HG03354 (cell line): Measurements from ENCODE around the gene ENO2.

Experiments
- ATAC-seq: cut with Tn5 transposase; IDR thresholded peaks from one replicate; pipeline ENCODE4 v1.9.1; 2021; ENCODE audit warnings: mild to moderate bottlenecking; ENCODE audit not compliant: unreplicated experiment, poor library complexity, severe bottlenecking

The ENO2 gene

DNA sequence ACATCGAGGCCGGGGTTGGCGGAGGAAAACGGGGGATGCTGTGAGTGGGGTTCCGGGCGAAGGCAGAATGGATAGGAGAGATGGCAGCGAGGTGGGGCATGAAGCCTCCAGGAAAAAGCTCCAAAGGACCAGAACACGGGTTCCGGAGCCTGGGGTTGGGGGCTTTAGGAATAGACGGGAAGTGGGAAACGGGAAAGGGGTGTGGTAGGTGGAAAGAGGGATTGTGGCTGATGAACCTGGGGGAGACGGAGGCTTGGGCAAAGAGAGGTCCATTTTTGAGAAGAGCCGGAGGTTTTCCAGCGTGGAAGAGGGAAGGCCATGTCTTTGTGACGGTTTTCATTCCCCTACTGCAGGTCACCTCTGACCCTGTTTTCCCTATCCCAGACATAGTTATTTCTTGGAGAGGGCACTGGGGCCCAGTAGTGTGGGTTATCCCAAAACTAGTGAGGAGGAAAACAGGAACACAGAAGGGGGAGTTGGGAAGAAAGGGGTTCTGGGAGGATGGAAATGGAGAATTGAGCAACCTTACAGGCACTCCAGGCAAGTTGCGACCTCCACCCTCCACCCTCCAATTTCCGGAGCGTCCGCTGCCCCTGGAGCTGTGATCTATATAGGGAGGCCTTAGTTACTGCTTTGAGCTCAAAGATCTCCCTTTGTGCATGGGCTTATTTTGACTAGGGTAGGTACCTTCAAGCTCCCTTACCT, 14.5 kb downstream of the ENO2 start:
- ATAC-seq = no peak

DNA sequence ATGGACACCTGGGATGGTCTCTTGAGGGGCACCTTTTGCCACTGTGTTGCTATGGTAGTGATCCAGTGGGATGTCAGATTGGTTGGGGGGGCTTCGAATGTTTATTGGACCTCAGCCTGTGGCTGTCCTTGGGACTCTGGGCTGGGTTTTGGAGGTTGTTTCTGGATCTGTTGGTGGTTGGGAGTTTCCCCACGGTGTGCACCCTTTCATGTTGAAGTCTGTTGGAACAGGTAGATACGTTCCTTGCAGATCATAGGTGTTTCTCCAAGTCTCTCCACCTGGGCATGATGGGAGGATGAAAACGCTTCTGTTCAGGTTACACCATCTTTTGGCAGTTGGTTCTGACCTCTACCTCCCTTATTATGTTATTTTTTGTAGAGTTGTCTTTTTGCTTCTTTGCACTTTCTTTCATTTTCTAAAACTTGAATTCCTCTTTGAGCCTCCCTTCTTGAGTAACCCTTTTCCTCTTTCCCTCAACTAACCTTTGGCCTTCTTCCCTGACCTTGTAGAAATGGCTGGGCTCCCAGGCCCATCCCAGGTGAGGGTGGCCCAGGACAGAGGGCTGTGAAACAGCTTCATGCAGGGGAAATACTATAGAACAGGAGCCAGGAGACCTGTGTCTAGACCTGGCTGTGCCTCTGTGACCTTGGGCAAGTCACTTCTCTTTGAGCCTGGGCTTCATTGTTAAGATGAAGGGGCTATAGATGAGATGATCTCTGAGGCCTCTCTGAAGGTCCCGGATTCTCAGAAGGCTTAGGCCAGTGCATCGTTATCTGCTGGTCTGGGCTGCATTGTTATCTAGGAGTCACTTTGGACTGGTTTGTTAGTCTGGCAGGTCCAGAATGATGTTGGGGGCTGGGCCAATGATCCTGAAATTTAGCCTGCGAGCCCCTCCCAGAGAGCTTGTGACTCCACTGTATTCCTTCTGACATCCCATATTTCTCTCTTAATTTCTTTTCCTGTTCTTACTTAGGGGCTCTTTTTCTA, 15.4 kb downstream of the ENO2 start:
- ATAC-seq = no peak

DNA sequence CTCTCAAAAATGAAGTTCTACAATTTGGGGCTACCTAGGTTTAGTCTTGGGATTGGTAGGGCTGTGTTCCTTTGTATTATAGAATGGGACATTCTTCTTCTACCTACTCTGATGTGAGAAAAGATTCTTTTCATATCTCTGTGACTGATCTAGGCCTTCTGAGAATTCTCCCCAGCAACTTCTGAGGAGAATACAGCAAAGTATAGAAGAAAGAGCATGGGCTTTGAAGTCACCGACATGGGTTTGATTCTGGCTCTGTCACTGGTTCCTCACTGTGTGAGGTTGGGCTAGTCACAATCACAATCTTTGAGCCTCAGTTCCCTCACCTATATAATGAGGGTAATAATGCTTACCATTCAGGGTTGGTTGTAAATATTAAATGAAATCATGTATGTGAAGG, 18.4 kb downstream of the ENO2 start:
- no peak for ATAC-seq

DNA sequence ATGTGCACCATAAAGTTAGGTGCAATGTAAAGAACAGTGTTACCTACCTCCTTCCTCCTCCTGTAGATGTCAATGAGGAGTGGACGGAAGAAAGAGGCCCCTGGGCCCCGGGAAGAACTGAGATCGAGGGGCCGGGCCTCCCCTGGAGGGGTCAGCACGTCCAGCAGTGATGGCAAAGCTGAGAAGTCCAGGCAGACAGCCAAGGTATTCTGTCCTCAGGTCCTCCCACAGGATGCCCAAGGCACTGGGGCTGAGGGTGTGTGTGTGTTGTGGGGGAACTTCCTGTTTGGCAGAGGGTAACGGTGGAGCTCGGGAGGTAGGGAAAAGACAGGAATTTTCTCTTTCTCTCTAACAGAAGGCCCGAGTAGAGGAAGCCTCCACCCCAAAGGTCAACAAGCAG, 19.7 kb downstream of the ENO2 start:
- ATAC-seq = no peak

DNA sequence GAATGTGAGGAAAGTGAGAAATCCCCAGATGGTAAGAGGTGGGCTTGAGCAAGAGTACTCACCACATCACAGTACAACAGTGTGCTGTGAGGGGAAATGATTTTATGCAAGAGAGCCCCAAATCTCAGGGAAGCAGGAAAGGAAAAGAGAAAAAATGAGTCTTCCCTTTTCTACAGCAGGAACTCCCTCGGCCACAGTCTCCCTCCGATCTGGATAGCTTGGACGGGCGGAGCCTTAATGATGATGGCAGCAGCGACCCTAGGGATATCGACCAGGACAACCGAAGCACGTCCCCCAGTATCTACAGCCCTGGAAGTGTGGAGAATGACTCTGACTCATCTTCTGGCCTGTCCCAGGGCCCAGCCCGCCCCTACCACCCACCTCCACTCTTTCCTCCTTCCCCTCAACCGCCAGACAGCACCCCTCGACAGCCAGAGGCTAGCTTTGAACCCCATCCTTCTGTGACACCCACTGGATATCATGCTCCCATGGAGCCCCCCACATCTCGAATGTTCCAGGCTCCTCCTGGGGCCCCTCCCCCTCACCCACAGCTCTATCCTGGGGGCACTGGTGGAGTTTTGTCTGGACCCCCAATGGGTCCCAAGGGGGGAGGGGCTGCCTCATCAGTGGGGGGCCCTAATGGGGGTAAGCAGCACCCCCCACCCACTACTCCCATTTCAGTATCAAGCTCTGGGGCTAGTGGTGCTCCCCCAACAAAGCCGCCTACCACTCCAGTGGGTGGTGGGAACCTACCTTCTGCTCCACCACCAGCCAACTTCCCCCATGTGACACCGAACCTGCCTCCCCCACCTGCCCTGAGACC, 21.2 kb downstream of the ENO2 start:
- no peak for ATAC-seq

DNA sequence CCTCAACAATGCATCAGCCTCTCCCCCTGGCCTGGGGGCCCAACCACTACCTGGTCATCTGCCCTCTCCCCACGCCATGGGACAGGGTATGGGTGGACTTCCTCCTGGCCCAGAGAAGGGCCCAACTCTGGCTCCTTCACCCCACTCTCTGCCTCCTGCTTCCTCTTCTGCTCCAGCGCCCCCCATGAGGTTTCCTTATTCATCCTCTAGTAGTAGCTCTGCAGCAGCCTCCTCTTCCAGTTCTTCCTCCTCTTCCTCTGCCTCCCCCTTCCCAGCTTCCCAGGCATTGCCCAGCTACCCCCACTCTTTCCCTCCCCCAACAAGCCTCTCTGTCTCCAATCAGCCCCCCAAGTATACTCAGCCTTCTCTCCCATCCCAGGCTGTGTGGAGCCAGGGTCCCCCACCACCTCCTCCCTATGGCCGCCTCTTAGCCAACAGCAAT, 21.8 kb downstream of the ENO2 start:
- ATAC-seq = no peak

DNA sequence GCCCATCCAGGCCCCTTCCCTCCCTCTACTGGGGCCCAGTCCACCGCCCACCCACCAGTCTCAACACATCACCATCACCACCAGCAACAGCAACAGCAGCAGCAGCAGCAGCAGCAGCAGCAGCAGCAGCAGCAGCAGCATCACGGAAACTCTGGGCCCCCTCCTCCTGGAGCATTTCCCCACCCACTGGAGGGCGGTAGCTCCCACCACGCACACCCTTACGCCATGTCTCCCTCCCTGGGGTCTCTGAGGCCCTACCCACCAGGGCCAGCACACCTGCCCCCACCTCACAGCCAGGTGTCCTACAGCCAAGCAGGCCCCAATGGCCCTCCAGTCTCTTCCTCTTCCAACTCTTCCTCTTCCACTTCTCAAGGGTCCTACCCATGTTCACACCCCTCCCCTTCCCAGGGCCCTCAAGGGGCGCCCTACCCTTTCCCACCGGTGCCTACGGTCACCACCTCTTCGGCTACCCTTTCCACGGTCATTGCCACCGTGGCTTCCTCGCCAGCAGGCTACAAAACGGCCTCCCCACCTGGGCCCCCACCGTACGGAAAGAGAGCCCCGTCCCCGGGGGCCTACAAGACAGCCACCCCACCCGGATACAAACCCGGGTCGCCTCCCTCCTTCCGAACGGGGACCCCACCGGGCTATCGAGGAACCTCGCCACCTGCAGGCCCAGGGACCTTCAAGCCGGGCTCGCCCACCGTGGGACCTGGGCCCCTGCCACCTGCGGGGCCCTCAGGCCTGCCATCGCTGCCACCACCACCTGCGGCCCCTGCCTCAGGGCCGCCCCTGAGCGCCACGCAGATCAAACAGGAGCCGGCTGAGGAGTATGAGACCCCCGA, 22.5 kb downstream of the ENO2 start:
- no peak for ATAC-seq

DNA sequence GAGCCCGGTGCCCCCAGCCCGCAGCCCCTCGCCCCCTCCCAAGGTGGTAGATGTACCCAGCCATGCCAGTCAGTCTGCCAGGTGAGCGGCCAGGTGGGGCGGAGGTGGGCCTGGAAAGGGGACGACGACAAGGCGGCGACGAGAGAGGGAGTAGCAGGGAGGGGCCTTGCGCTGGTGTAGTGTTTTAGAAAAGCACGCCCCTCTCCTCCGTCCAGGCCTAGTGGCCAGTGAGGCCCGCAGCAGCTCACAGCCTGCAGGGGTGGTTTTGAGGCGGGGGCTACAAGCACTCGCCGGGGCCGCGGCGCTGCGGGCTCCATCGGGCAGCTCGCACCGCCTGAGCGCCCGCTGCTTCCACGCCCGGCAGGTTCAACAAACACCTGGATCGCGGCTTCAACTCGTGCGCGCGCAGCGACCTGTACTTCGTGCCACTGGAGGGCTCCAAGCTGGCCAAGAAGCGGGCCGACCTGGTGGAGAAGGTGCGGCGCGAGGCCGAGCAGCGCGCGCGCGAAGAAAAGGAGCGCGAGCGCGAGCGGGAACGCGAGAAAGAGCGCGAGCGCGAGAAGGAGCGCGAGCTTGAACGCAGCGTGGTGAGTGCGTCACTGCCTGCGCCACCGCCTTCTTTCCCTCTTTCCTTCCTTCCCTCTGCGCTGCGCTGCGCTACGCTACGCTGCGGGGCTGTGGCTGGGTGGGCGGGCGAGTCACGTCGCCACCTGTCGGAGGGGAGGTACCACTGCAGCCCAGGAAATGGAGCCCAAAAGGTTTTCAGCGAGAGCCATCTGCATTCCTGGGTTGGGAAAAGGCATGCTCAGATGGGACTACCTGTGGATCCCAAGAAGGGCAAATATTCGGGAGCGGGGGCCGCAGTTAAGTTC, 23.3 kb downstream of the ENO2 start:
- peak; percentile 92 for ATAC-seq

DNA sequence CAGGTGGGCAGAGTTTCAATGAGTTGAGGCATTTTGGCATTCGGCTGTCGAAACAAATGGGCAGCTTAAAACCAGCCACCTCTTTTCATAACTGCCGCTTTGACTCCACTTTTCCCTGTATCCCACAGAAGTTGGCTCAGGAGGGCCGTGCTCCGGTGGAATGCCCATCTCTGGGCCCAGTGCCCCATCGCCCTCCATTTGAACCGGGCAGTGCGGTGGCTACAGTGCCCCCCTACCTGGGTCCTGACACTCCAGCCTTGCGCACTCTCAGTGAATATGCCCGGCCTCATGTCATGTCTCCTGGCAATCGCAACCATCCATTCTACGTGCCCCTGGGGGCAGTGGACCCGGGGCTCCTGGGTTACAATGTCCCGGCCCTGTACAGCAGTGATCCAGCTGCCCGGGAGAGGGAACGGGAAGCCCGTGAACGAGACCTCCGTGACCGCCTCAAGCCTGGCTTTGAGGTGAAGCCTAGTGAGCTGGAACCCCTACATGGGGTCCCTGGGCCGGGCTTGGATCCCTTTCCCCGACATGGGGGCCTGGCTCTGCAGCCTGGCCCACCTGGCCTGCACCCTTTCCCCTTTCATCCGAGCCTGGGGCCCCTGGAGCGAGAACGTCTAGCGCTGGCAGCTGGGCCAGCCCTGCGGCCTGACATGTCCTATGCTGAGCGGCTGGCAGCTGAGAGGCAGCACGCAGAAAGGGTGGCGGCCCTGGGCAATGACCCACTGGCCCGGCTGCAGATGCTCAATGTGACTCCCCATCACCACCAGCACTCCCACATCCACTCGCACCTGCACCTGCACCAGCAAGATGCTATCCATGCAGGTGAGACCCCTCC, 24.2 kb downstream of the ENO2 start:
- no peak for ATAC-seq

DNA sequence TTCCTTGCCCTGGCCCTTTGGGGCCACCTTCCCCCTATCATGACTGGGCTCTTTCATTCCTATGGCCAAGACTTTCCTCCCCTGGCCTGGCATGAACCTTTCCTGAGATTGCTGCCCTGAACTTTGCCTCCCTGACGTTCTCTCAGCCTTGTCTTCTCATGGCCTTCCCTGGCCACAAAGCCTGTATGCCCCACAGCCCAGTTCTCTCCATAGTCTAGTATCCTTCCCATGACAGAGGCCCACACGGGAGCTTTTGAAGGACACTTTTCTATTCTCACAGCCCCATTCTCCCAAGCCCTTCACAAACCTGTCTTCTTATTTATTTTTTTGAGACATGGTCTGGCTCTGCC, 24.8 kb downstream of the ENO2 start:
- ATAC-seq = no peak

DNA sequence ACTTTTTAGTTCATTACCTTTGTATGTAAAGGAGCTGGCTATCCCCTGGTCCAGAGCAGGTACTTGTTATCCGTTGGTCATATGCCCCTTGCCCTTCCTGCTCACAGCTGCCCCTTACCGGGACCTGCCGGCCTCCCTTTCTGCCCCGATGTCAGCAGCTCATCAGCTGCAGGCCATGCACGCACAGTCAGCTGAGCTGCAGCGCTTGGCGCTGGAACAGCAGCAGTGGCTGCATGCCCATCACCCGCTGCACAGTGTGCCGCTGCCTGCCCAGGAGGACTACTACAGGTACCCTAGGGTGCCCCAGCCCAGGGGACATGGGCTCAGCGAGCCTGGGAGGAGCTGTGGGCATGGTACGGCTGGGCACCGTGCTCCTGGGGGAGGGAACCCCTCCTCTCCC, 26.9 kb downstream of the ENO2 start:
- ATAC-seq = no peak

DNA sequence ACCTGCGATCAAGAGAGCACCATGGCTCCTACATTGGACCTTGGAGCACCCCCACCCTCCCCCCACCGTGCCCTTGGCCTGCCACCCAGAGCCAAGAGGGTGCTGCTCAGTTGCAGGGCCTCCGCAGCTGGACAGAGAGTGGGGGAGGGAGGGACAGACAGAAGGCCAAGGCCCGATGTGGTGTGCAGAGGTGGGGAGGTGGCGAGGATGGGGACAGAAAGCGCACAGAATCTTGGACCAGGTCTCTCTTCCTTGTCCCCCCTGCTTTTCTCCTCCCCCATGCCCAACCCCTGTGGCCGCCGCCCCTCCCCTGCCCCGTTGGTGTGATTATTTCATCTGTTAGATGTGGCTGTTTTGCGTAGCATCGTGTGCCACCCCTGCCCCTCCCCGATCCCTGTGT, 27.4 kb downstream of the ENO2 start:
- no peak for ATAC-seq

DNA sequence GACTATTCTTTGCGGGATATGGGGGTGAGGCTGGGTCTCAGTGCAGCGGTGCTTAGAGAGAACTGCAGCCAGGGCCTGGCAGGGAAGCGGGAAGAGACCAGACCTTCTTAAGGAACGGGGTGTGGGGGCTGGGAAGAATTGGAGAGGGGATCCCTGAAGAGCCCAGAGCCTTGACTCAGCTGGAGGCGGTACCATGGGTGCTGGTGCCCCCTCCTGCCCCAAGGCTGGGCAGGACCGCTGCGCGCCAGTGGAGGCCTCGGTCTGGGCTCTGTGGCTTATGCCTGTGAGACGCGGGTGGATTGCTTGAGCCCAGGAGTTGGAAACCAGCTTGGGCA, 27.9 kb downstream of the ENO2 start:
- ATAC-seq = no peak

DNA sequence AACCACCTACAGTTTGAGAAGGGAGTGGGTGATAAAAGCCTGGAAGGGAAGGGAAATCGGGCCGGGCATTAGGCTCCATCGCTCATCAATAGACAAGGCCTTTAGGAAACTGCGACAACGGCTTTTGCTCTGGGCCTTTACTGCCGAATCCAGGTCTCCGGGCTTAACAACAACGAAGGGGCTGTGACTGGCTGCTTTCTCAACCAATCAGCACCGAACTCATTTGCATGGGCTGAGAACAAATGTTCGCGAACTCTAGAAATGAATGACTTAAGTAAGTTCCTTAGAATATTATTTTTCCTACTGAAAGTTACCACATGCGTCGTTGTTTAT, 29.0 kb downstream of the ENO2 start:
- peak; percentile 43 for ATAC-seq

DNA sequence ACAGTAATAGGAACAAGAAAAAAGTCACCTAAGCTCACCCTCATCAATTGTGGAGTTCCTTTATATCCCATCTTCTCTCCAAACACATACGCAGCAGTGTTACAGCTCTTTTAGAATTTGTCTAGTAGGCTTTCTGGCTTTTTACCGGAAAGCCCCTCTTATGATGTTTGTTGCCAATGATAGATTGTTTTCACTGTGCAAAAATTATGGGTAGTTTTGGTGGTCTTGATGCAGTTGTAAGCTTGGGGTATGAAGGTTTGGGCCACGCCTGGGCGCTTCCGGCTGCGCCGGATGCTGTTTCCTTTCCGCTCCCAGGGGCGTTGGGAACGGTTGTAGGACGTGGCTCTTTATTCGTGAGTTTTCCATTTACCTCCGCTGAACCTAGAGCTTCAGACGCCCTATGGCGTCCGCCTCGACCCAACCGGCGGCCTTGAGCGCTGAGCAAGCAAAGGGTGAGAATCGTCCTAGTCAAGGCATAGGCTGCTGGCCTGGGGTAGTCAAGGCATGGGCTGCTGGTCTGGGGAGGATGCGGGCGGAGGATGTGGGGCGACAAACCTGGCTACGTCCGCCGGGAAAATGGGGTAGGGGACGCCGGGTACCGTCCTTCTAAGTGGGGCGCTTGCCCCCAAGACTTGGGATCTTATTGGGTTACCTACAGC, 29.5 kb downstream of the ENO2 start, which contains the start of the genes C12orf57 and RNU7-1:
Gene C12orf57, plus strand, starts transcription at position 301 of the 659 bp plus-strand sequence. Its CDS starts 100 bp downstream, at position 401.
Gene RNU7-1, plus strand, starts transcription at position 95 of the 659 bp plus-strand sequence.
- ATAC-seq = peak; percentile 46

DNA sequence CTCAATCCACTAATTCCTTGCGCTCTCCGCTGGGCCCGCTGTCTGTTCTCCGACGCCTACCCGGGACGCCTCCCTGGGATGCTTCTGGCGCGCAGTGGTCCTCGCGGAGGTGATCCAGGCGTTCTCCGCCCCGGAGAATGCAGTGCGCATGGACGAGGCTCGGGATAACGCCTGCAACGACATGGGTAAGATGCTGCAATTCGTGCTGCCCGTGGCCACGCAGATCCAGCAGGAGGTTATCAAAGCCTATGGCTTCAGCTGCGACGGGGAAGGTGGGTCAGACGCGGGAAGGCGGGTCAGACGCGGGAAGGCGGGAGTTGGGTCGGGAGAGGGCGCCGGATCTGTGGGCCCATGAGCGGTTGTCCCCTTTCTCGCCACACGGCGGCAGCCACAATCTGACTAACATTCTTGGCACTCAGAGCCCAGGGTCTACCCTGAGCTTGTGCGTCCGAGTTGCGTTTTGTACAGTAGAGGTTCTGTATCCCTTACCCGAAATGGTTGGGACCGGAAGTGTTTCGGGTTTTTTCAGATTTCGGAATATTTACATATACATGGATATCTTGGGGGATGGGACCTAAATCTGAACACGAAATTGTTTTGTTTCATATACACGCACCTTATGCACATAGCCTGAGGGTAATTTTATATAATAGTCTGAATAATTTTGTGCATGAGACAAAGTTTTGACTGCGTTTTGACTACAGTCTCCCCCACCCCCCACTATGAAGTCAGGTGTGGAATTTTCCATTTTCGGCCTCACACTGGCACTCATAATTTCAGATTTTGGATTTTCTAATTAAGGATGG, 30.2 kb downstream of the ENO2 start:
- ATAC-seq = peak; percentile 48
